H9 (cell line): ENCODE results near the gene RLN1. TPM values are rescaled to one million over a fixed set of nuclear protein-coding genes. Genes with fewer than 3 reads are reported as not detected.

Experiments used
- DNase-seq: peaks from one replicate; pipeline ENCODE4 v3.0.0-alpha.2; 2017
- H2AFZ ChIP-seq: one replicate; pipeline ENCODE4 v1.6.1; 2013; ENCODE audit warnings: mild to moderate bottlenecking, low read length, control low read depth, moderate library complexity
- H2AK5ac ChIP-seq: 2 replicates; pipeline ENCODE4 v1.6.1; 2013; ENCODE audit warnings: low read length, control low read depth, mixed read lengths; ENCODE audit not compliant: insufficient read length
- H2BK120ac ChIP-seq: one replicate; pipeline ENCODE4 v1.6.1; 2013; ENCODE audit warnings: low read depth, mild to moderate bottlenecking, low read length, control low read depth, inconsistent platforms; ENCODE audit not compliant: poor library complexity, severe bottlenecking
- H2BK12ac ChIP-seq: 2 replicates; pipeline ENCODE4 v1.6.1; 2013; ENCODE audit warnings: low read length, control low read depth, mixed read lengths, low read depth; ENCODE audit not compliant: insufficient read length
- H2BK15ac ChIP-seq: 2 replicates; pipeline ENCODE4 v1.6.1; 2013; ENCODE audit warnings: low read depth, low read length, control low read depth
- H2BK20ac ChIP-seq: one replicate; pipeline ENCODE4 v1.6.1; 2013; ENCODE audit warnings: low read depth, mild to moderate bottlenecking, low read length, control low read depth, inconsistent platforms; ENCODE audit not compliant: poor library complexity, severe bottlenecking
- H2BK5ac ChIP-seq: 2 replicates; pipeline ENCODE4 v1.6.1; 2013; ENCODE audit warnings: low read length, control low read depth, mixed read lengths; ENCODE audit not compliant: insufficient read length
- H3K14ac ChIP-seq: 2 replicates; pipeline ENCODE4 v1.6.1; 2013; ENCODE audit warnings: low read length, control low read depth; ENCODE audit not compliant: insufficient read depth
- H3K18ac ChIP-seq: 2 replicates; pipeline ENCODE4 v1.6.1; 2013; ENCODE audit warnings: low read depth, mild to moderate bottlenecking, mixed read lengths, low read length, control low read depth; ENCODE audit not compliant: insufficient read length
- H3K23ac ChIP-seq: 2 replicates; pipeline ENCODE4 v1.6.1; 2013; ENCODE audit warnings: low read length, control low read depth, mixed read lengths, low read depth; ENCODE audit not compliant: insufficient read length
- H3K23me2 ChIP-seq: 2 replicates; pipeline ENCODE4 v1.6.1; 2013; ENCODE audit warnings: low read depth, mild to moderate bottlenecking, mixed read lengths, low read length, control low read depth; ENCODE audit not compliant: insufficient read length, poor library complexity, severe bottlenecking
- H3K27ac ChIP-seq: 2 replicates; pipeline ENCODE4 v1.5.1; 2013; ENCODE audit warnings: low read length, control low read depth, mixed read lengths, low read depth; ENCODE audit not compliant: insufficient read length
- H3K27me3 ChIP-seq: 2 replicates; pipeline ENCODE4 v1.6.1; 2013; ENCODE audit warnings: low read length, control low read depth, inconsistent platforms; ENCODE audit not compliant: insufficient read depth
- H3K4ac ChIP-seq: 2 replicates; pipeline ENCODE4 v1.6.1; 2013; ENCODE audit warnings: low read depth, mild to moderate bottlenecking, control low read depth, inconsistent platforms, low read length, moderate library complexity
- H3K4me1 ChIP-seq: 2 replicates; pipeline ENCODE4 v1.6.1; 2013; ENCODE audit warnings: low read length, control low read depth, inconsistent platforms; ENCODE audit not compliant: insufficient read depth
- H3K4me2 ChIP-seq: 2 replicates; pipeline ENCODE4 v1.6.1; 2013; ENCODE audit warnings: low read length, control low read depth, mixed read lengths; ENCODE audit not compliant: insufficient read length, insufficient read depth
- H3K56ac ChIP-seq: 2 replicates; pipeline ENCODE4 v1.6.1; 2013; ENCODE audit warnings: low read depth, mild to moderate bottlenecking, mixed read lengths, low read length, control low read depth; ENCODE audit not compliant: insufficient read length
- H3K79me1 ChIP-seq: 2 replicates; pipeline ENCODE4 v1.6.1; 2013; ENCODE audit warnings: low read depth, mild to moderate bottlenecking, moderate library complexity, low read length, control low read depth, inconsistent platforms; ENCODE audit not compliant: insufficient read depth, poor library complexity, severe bottlenecking
- H3K79me2 ChIP-seq: 2 replicates; pipeline ENCODE4 v1.6.1; 2013; ENCODE audit warnings: low read length, control low read depth, inconsistent platforms; ENCODE audit not compliant: insufficient read depth
- H3K9ac ChIP-seq: 2 replicates; pipeline ENCODE4 v1.6.1; 2013; ENCODE audit warnings: low read length, control low read depth, mixed read lengths; ENCODE audit not compliant: insufficient read length; ENCODE audit errors: extremely low read depth
- H3K9me3 ChIP-seq: one replicate; pipeline ENCODE4 v1.6.1; 2013; ENCODE audit warnings: low read depth, low read length, inconsistent platforms; ENCODE audit not compliant: control insufficient read depth
- H3T11ph ChIP-seq: one replicate; pipeline ENCODE4 v1.6.1; 2013; ENCODE audit warnings: mild to moderate bottlenecking, low read length, control low read depth, inconsistent platforms
- H4K20me1 ChIP-seq: one replicate; pipeline ENCODE4 v1.6.1; 2013; ENCODE audit not compliant: control insufficient read depth, insufficient read length, insufficient read depth
- H4K5ac ChIP-seq: 2 replicates; pipeline ENCODE4 v1.6.1; 2013; ENCODE audit warnings: low read depth, mild to moderate bottlenecking, mixed read lengths, low read length, control low read depth; ENCODE audit not compliant: insufficient read length
- H4K8ac ChIP-seq: replicated peaks from 2 replicates; pipeline ENCODE4 v1.6.1; 2013; ENCODE audit warnings: low read length, control low read depth, mixed read lengths, low read depth; ENCODE audit not compliant: insufficient read length
- H4K91ac ChIP-seq: 2 replicates; pipeline ENCODE4 v1.6.1; 2013; ENCODE audit warnings: low read depth, mild to moderate bottlenecking, moderate library complexity, mixed read lengths, low read length, control low read depth; ENCODE audit not compliant: insufficient read length
- H3K27ac Mint-ChIP-seq, 3 experiments: 2 replicates in 2 of 3; 3 replicates in 1 of 3; pipeline ENCODE4 v1.8.0; 2020 to 2021; ENCODE audit warnings: mixed read lengths in 3 of 3, mild to moderate bottlenecking in 1 of 3, moderate library complexity in 1 of 3
- H3K27me3 Mint-ChIP-seq: 2 replicates; pipeline ENCODE4 v1.8.0; 2021; ENCODE audit warnings: low read depth, mild to moderate bottlenecking, moderate library complexity, mixed read lengths
- H3K36me3 Mint-ChIP-seq, 3 experiments: 2 replicates in 2 of 3; 3 replicates in 1 of 3; pipeline ENCODE4 v1.8.0; 2020 to 2021; ENCODE audit warnings: low read depth in 3 of 3, mixed read lengths in 3 of 3; ENCODE audit not compliant: insufficient read depth in 1 of 3
- H3K4me1 Mint-ChIP-seq, 2 experiments: 2 replicates each; pipeline ENCODE4 v1.8.0; 2020; ENCODE audit warnings: mixed read lengths in 2 of 2
- H3K4me3 Mint-ChIP-seq, 2 experiments: 2 replicates in 1 of 2; 3 replicates in 1 of 2; pipeline ENCODE4 v1.8.0; 2020 to 2021; ENCODE audit warnings: mild to moderate bottlenecking in 2 of 2, mixed read lengths in 2 of 2, moderate library complexity in 1 of 2
- H3K9me3 Mint-ChIP-seq, 2 experiments: 2 replicates in 1 of 2; 3 replicates in 1 of 2; pipeline ENCODE4 v1.8.0; 2020; ENCODE audit warnings: mild to moderate bottlenecking in 2 of 2, mixed read lengths in 2 of 2, moderate library complexity in 1 of 2
- CTCF ChIP-seq: fragments of 200-600 bp; sonication (generic); conservative IDR thresholded peaks from 3 replicates; pipeline ENCODE4 v1.8.0; 2021; ENCODE audit warnings: antibody characterized with exemption, mild to moderate bottlenecking
- WGBS: extraction: QIAGEN DNeasy Blood & Tissue Kit; methylation state at CpG from one replicate; pipeline ENCODE4 v1.1.7; 2013; ENCODE audit warnings: missing lambda C conversion rate, low lambda C conversion rate, mixed read lengths; ENCODE audit not compliant: insufficient read length; ENCODE audit errors: extremely low coverage; 5-methylcytosine and 5-hydroxymethylcytosine counted together
- total RNA-seq: library from RNA; stranded (reverse); gene quantifications from 2 replicates; pipeline ENCODE4 v1.2.1, GENCODE V29; 2021

Gene RLN1
- total RNA-seq, 1 experiment from 2014 or later: 0.52 TPM

- no peak overlapping the region for H2AK5ac ChIP-seq
- H2BK5ac ChIP-seq: no peak overlapping the region
- no peaks in the 10 kb centered on the region for H3K23me2 ChIP-seq
- no peaks in the 10 kb centered on the region for H3K79me2 ChIP-seq
- no peak overlapping the region for H2AFZ ChIP-seq
- H3K56ac ChIP-seq: no peak overlapping the region
- no peaks in the 10 kb centered on the region for H3K79me1 ChIP-seq
- H4K91ac ChIP-seq: no peak overlapping the region
- H3K4ac ChIP-seq: no peak overlapping the region
- no peak for DNase-seq
- peaks cover 7 to 9% of the 10 kb centered on the region in 2 experiments for H3K4me1 Mint-ChIP-seq
- no peak overlapping the region for H2BK15ac ChIP-seq
- H3K9ac ChIP-seq: no peak overlapping the region
- peaks cover 0 to 4% of the 10 kb centered on the region in 2 experiments; a peak in 1 of 5 replicates for H3K9me3 Mint-ChIP-seq
- H3K27ac ChIP-seq: no peak overlapping the region
- H2BK12ac ChIP-seq: no peak overlapping the region
- no peak overlapping the region for H3K18ac ChIP-seq
- H3K36me3 Mint-ChIP-seq: no peaks in the 10 kb centered on the region
- H3K23ac ChIP-seq: no peak overlapping the region
- no peaks in the 10 kb centered on the region for H3K27me3 Mint-ChIP-seq
- H2BK120ac ChIP-seq: no peak overlapping the region
- TF ChIP-seq CTCF: no peak
- H4K8ac ChIP-seq: no peak overlapping the region
- H3K4me2 ChIP-seq: no peak overlapping the region
- no peaks in the 10 kb centered on the region for H4K20me1 ChIP-seq
- H3K27ac Mint-ChIP-seq: no peak overlapping the region
- H3K9me3 ChIP-seq: no peaks in the 10 kb centered on the region
- no peak overlapping the region for H4K5ac ChIP-seq
- no peak overlapping the region for H3T11ph ChIP-seq
- no peak overlapping the region for H3K4me3 Mint-ChIP-seq
- no peak overlapping the region for H3K14ac ChIP-seq
- H3K27me3 ChIP-seq: no peaks in the 10 kb centered on the region
- no peaks in the 10 kb centered on the region; the same call in 1 of the 2 replicates for H3K4me1 ChIP-seq
- H2BK20ac ChIP-seq: no peak overlapping the region
- no CpG with 5 or more reads among the region's 1 CpG for WGBS
Measured at GRCh38 chr9:5288591-5288990, 51.1 kb downstream of the RLN1 start.
